Keratinocyte (primary cell): ENCODE results near the gene BMP7. TPM values are rescaled to one million over a fixed set of nuclear protein-coding genes. Genes with fewer than 3 reads are reported as not detected.
"Not testable (repeated sequence)": the region's sequence is repeated elsewhere in the genome, so short reads cannot be mapped to it uniquely, and the experiment has no call there.

Experiments
- DNase-seq: peaks from one replicate; pipeline ENCODE4 v3.0.0-alpha.2; 2011; ENCODE audit warnings: low read depth, missing footprints, low spot score
- FAIRE-seq: peaks from 2 replicates; lab custom pipeline; 2011; peaks lifted over from hg19 to GRCh38; lab: Jason Lieb, UNC
- H2AFZ ChIP-seq: 2 replicates; pipeline ENCODE4 v1.6.0; 2012; ENCODE audit warnings: low read length, control low read depth, inconsistent platforms; ENCODE audit not compliant: control insufficient read depth
- H3K27ac ChIP-seq: 2 replicates; pipeline ENCODE4 v1.5.1; 2011; ENCODE audit warnings: low read length; ENCODE audit not compliant: control insufficient read depth, insufficient read depth
- H3K27me3 ChIP-seq: 3 replicates; pipeline ENCODE4 v1.6.0; 2011; ENCODE audit warnings: low read length; ENCODE audit not compliant: control insufficient read depth, insufficient read depth; ENCODE audit errors: extremely low read depth
- H3K36me3 ChIP-seq, 2 experiments: 2 replicates in 1 of 2; 3 replicates in 1 of 2; pipeline ENCODE4 v1.5.1; 2011; ENCODE audit warnings: low read length in 2 of 2, mild to moderate bottlenecking in 1 of 2; ENCODE audit not compliant: control insufficient read depth in 2 of 2, insufficient read depth in 2 of 2; ENCODE audit errors: extremely low read depth in 1 of 2
- H3K4me1 ChIP-seq: 3 replicates; pipeline ENCODE4 v1.5.1; 2011; ENCODE audit warnings: low read length; ENCODE audit not compliant: control insufficient read depth, insufficient read depth; ENCODE audit errors: extremely low read depth
- H3K4me2 ChIP-seq: 3 replicates; pipeline ENCODE4 v1.6.0; 2011; ENCODE audit warnings: low read depth, low read length; ENCODE audit not compliant: control insufficient read depth, insufficient read depth; ENCODE audit errors: extremely low read depth
- H3K4me3 ChIP-seq, 3 experiments: fragments of 200-600 bp in 1 of 3; sonication (generic) in 1 of 3; 2 replicates in 2 of 3; 3 replicates in 1 of 3; pipeline ENCODE4 v1.5.1; 2011 to 2016; ENCODE audit warnings: low read length in 3 of 3, mild to moderate bottlenecking in 3 of 3, control low read depth in 2 of 3, inconsistent platforms in 1 of 3, low read depth in 1 of 3, mixed read lengths in 1 of 3, mixed run types in 1 of 3, moderate library complexity in 1 of 3; ENCODE audit not compliant: control insufficient read depth in 2 of 3, insufficient read depth in 2 of 3; ENCODE audit errors: extremely low read depth in 1 of 3
- H3K79me2 ChIP-seq: 2 replicates; pipeline ENCODE4 v1.6.0; 2012; ENCODE audit warnings: low read length; ENCODE audit not compliant: control insufficient read depth, insufficient read depth
- H3K9ac ChIP-seq: 3 replicates; pipeline ENCODE4 v1.6.0; 2011; ENCODE audit warnings: low read length; ENCODE audit not compliant: control insufficient read depth, insufficient read depth; ENCODE audit errors: extremely low read depth
- H3K9me1 ChIP-seq: 3 replicates; pipeline ENCODE4 v1.6.0; 2011; ENCODE audit warnings: low read length; ENCODE audit not compliant: control insufficient read depth, insufficient read depth; ENCODE audit errors: extremely low read depth
- H3K9me3 ChIP-seq: 2 replicates; pipeline ENCODE4 v1.5.1; 2012; ENCODE audit warnings: low read depth, low read length; ENCODE audit not compliant: control insufficient read depth
- H4K20me1 ChIP-seq: 3 replicates; pipeline ENCODE4 v1.6.0; 2011; ENCODE audit warnings: low read length; ENCODE audit not compliant: control insufficient read depth, insufficient read depth; ENCODE audit errors: extremely low read depth
- CTCF ChIP-seq, 3 experiments: IDR thresholded peaks in 1 of 3; conservative IDR thresholded peaks in 1 of 3; optimal IDR thresholded peaks in 1 of 3; 2 replicates in 2 of 3; 3 replicates in 1 of 3; pipeline versions ENCODE3 to v1.5.1; 2011; ENCODE audit warnings: low read length in 3 of 3, mild to moderate bottlenecking in 3 of 3, moderate library complexity in 2 of 3, control low read depth in 1 of 3, inconsistent platforms in 1 of 3; ENCODE audit not compliant: insufficient read depth in 2 of 3; ENCODE audit errors: extremely low read depth in 1 of 3
- EZH2 ChIP-seq: IDR thresholded peaks from one replicate; pipeline ENCODE4 v1.6.1; 2012; ENCODE audit warnings: inconsistent platforms, mild to moderate bottlenecking, low read length, moderate library complexity
- dilution Hi-C: fragments of 300-500 bp; cut with MboI; formaldehyde crosslinking; loops from one replicate; pipeline ENCODE4 v1.7.0; 2020; ENCODE audit warnings: low sequenced_read_pairs; ENCODE audit not compliant: extremely low pct_ligation_motif_present
- polyA plus RNA-seq, 5 experiments: library from polyadenylated mRNA; depleted of rRNA in 3 of 5; stranded (reverse) in 3 of 5; stranded (forward) in 1 of 5; unstranded in 1 of 5; fragments of >200 nt; gene quantifications; 1 replicate in 1 of 5; 2 replicates in 3 of 5; 3 replicates in 1 of 5; pipeline versions ENCODE4 v1.2.1 to v1.2.3, GENCODE V29; 2011 to 2012; ENCODE audit warnings: missing spikeins in 2 of 5, low read depth in 1 of 5, low replicate concordance in 1 of 5

BMP7 gene
- polyA plus RNA-seq, 1 donor (not counting 4 experiments of a cell fraction or from before 2014, with no cell fraction given), result 0.29 TPM

DNA sequence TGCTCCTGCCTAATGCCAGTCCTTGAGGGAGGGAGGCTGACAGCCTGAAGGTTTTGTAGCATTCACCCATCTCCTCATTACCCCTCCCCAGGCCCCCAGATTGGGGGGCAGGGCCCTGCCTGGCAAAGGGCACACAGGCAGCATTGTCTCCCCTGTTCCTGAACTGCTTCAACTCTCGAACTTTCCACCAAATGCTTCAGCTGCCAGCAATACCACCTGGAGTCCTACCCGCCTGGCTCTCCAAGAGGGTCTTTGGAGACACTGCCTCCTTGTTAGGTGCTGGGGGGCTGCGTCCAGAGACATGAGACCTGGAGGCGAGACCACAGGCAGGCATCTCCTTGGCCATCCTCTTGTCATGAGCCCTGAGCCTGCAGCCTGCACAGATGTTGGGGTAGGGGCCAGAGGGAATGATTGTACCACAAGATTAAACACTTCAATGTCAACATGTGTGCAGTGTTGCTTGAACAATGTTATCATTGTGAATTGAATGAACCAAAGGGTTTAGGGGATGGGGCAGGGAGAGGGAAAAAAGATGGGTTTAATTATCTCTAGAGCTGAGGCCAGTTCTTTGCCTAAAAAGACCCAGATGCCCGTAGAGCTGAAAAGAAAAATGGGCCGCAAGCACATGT, 25.0 kb downstream of the BMP7 start:
- dilution Hi-C loops, result no loop called here

GRCh38 chr20:57240581-57241362, 25.7 kb downstream of the BMP7 start:
- Histone ChIP-seq H3K36me3 (no peaks in the 10 kb centered on the region), H3K27me3 (peaks cover 18% of the 10 kb centered on the region), H3K4me2 (no peak overlapping the region), H3K9me3 (peaks cover 2% of the 10 kb centered on the region), H3K4me1 (peaks cover 9% of the 10 kb centered on the region), H3K27ac (no peak overlapping the region), H3K9me1 (no peaks in the 10 kb centered on the region), H2AFZ (no peak overlapping the region), H4K20me1 (no peaks in the 10 kb centered on the region), H3K79me2 (no peaks in the 10 kb centered on the region), H3K9ac (no peak overlapping the region), H3K4me3 (no peak overlapping the region)
- dilution Hi-C loops, result no loop called here
- FAIRE-seq (no peak), DNase-seq (no peak)
- TF ChIP-seq EZH2, result no peak
- TF ChIP-seq CTCF (optimal IDR thresholded peaks at IDR 0.05 in 1 of 3, IDR thresholded peaks at IDR 0.05 in 1 of 3, conservative IDR thresholded peaks at IDR 0.05 in 1 of 3; ENCODE audit: extremely low read depth in 1 of 3, insufficient read depth in 2 of 3, low read length in 3 of 3), result no peak

More for the DNA sequence above, 25.0 kb downstream of the BMP7 start:
- no peaks in the 10 kb centered on the region for H3K79me2 ChIP-seq
- H3K4me3 ChIP-seq, result no peak overlapping the region
- no peak overlapping the region for H2AFZ ChIP-seq
- H3K4me2 ChIP-seq, result no peak overlapping the region
- H3K9me3 ChIP-seq, result peaks cover 2% of the 10 kb centered on the region
- no peak overlapping the region for H3K27ac ChIP-seq
- H3K9me1 ChIP-seq, result no peaks in the 10 kb centered on the region
- no peak for TF ChIP-seq CTCF (optimal IDR thresholded peaks at IDR 0.05 in 1 of 3, IDR thresholded peaks at IDR 0.05 in 1 of 3, conservative IDR thresholded peaks at IDR 0.05 in 1 of 3; ENCODE audit: extremely low read depth in 1 of 3, insufficient read depth in 2 of 3, low read length in 3 of 3)
- H3K27me3 ChIP-seq, result peaks cover 14% of the 10 kb centered on the region
- FAIRE-seq (no peak), DNase-seq (no peak)
- H3K9ac ChIP-seq, result no peak overlapping the region
- H4K20me1 ChIP-seq, result no peaks in the 10 kb centered on the region
- H3K36me3 ChIP-seq, result no peaks in the 10 kb centered on the region
- peaks cover 9% of the 10 kb centered on the region for H3K4me1 ChIP-seq

- dilution Hi-C loops, result not testable (repeated sequence)
Measured at GRCh38 chr20:57239725-57240124, 26.7 kb downstream of the BMP7 start.

More at GRCh38 chr20:57239725-57240124, 26.7 kb downstream of the BMP7 start:
- H3K9ac ChIP-seq, DNase-seq, H2AFZ ChIP-seq, FAIRE-seq, H3K4me1 ChIP-seq, H4K20me1 ChIP-seq, H3K9me1 ChIP-seq, H3K4me3 ChIP-seq, H3K79me2 ChIP-seq, H3K36me3 ChIP-seq, H3K4me2 ChIP-seq, H3K9me3 ChIP-seq, H3K27ac ChIP-seq: not testable (repeated sequence)
- peaks cover 25% of the 10 kb centered on the region for H3K27me3 ChIP-seq
